Measurements from ENCODE around the gene TCEANC2.

GRCh38 chr1:54052431-54052933, 926 bp upstream of the TCEANC2 start:
- TF ChIP-seq POLR2A (IDR thresholded peaks at IDR 0.05) (no peak), CTCF (IDR thresholded peaks at IDR 0.05) (no peak)

Data from uterus (tissue), 2 donors.